ENCODE data around the gene GTF3C6.
"Not testable (repeated sequence)": the region's sequence is repeated elsewhere in the genome, so short reads cannot be mapped to it uniquely, and the experiment has no call there.

Gene GTF3C6

GRCh38 chr6:111013144-111013915, 54.8 kb downstream of the GTF3C6 start:
- Histone ChIP-seq H3K9ac (ENCODE audit: low read depth, low read length) (no peak overlapping the region), H3K36me3 (ENCODE audit: insufficient read depth, low read length) (peaks cover 77% of the 10 kb centered on the region), H3K4me1 (ENCODE audit: insufficient read depth, low read length) (no peaks in the 10 kb centered on the region), H3K4me3 (ENCODE audit: low read length) (no peak overlapping the region), H3K27me3 (ENCODE audit: insufficient read depth, low read length) (no peaks in the 10 kb centered on the region), H3K27ac (ENCODE audit: low read depth, low read length) (no peak overlapping the region), H3K9me3 (ENCODE audit: insufficient read depth, low read depth, low read length) (peaks cover 15% of the 10 kb centered on the region)
- WGBS: 96% methylated on average over 4 of the region's 4 CpGs

GRCh38 chr6:111015389-111016124, 57.1 kb downstream of the GTF3C6 start:
- H3K4me1 ChIP-seq (ENCODE audit: insufficient read depth, low read length): no peaks in the 10 kb centered on the region
- H3K4me3 ChIP-seq (ENCODE audit: low read length): no peak overlapping the region
- H3K36me3 ChIP-seq (ENCODE audit: insufficient read depth, low read length): peaks cover 77% of the 10 kb centered on the region
- H3K9ac ChIP-seq (ENCODE audit: low read depth, low read length): no peak overlapping the region
- peaks cover 17% of the 10 kb centered on the region for H3K9me3 ChIP-seq (ENCODE audit: insufficient read depth, low read depth, low read length)
- H3K27ac ChIP-seq (ENCODE audit: low read depth, low read length): no peak overlapping the region
- over 99% methylated on average over 3 of the region's 3 CpGs for WGBS
- no peaks in the 10 kb centered on the region for H3K27me3 ChIP-seq (ENCODE audit: insufficient read depth, low read length)

- H3K4me1 ChIP-seq (ENCODE audit: insufficient read depth, low read length); H3K4me3 ChIP-seq (ENCODE audit: low read length); H3K9ac ChIP-seq (ENCODE audit: low read depth, low read length); H3K27me3 ChIP-seq (ENCODE audit: insufficient read depth, low read length); H3K27ac ChIP-seq (ENCODE audit: low read depth, low read length): not testable (repeated sequence)
- Histone ChIP-seq H3K36me3 (ENCODE audit: insufficient read depth, low read length) (peaks cover 73% of the 10 kb centered on the region), H3K9me3 (ENCODE audit: insufficient read depth, low read depth, low read length) (peaks cover 17% of the 10 kb centered on the region)
- 96% methylated on average over 19 of the region's 37 CpGs for WGBS
Observed at GRCh38 chr6:111017241-111017640, 58.7 kb downstream of the GTF3C6 start.

All from HUES64 (cell line).